Lung (tissue), 16 donors: ENCODE data around the gene MED29. TPM values are rescaled to one million over a fixed set of nuclear protein-coding genes. Genes with fewer than 3 reads are reported as not detected.
A peak's percentile ranks its signal among the peaks of the same experiment; 100 is the strongest.

Source experiments
- ATAC-seq: fragments of 200-7000 bp; cut with Tn5 transposase; one replicate; pipeline ENCODE4 v1.9.1; 2020; ENCODE audit warnings: moderate number of reproducible peaks; ENCODE audit not compliant: insufficient read depth, low FRiP score
- DNase-seq, 3 donors: peaks; one replicate each; pipeline ENCODE4 v3.0.0-alpha.2; 2013 to 2017
- H3K27ac ChIP-seq, 2 donors: one replicate each; pipeline ENCODE4 v1.5.1; 2013; ENCODE audit warnings: mild to moderate bottlenecking in 2 of 2, moderate library complexity in 2 of 2, control low read depth in 1 of 2, inconsistent platforms in 1 of 2, low read depth in 1 of 2, low read length in 1 of 2
- H3K27me3 ChIP-seq, 3 donors: one replicate each; pipeline ENCODE4 v1.5.1; 2013; ENCODE audit warnings: low read length in 2 of 3; ENCODE audit not compliant: control insufficient read depth in 3 of 3, insufficient read depth in 3 of 3
- H3K36me3 ChIP-seq, 4 donors: one replicate each; pipeline ENCODE4 v1.5.1; 2013; ENCODE audit warnings: low read length in 4 of 4, mild to moderate bottlenecking in 1 of 4, moderate library complexity in 1 of 4; ENCODE audit not compliant: control insufficient read depth in 4 of 4, insufficient read depth in 4 of 4
- H3K4me1 ChIP-seq, 5 donors: one replicate each; pipeline ENCODE4 v1.5.1; 2013; ENCODE audit warnings: low read length in 5 of 5, mild to moderate bottlenecking in 2 of 5, moderate library complexity in 1 of 5; ENCODE audit not compliant: control insufficient read depth in 5 of 5, insufficient read depth in 5 of 5
- H3K4me3 ChIP-seq: one replicate; pipeline ENCODE4 v1.5.1; 2013; ENCODE audit warnings: mild to moderate bottlenecking, control low read depth, moderate library complexity
- H3K9ac ChIP-seq, 2 donors: one replicate each; pipeline ENCODE4 v1.5.1; 2013; ENCODE audit warnings: low read length in 2 of 2, control low read depth in 1 of 2; ENCODE audit not compliant: insufficient read depth in 1 of 2
- H3K9me3 ChIP-seq, 4 donors: one replicate each; pipeline ENCODE4 v1.5.1; 2013; ENCODE audit warnings: low read length in 3 of 4, mild to moderate bottlenecking in 1 of 4, moderate library complexity in 1 of 4; ENCODE audit not compliant: control insufficient read depth in 4 of 4, insufficient read depth in 3 of 4
- WGBS, 2 donors: extraction: QIAGEN DNeasy Blood & Tissue Kit; methylation state at CpG; one replicate each; pipeline ENCODE4 v1.1.7; 2013; 5-methylcytosine and 5-hydroxymethylcytosine counted together
- long read RNA-seq, 5 donors: transcript quantifications; one replicate each; lab custom pipeline, GENCODE V29; 2026
- polyA plus RNA-seq, 2 donors: library from polyadenylated mRNA; stranded (reverse); fragments of 200-250 nt; gene quantifications; one replicate each; pipeline ENCODE4 v1.2.1, GENCODE V29; 2013
- total RNA-seq, 2 donors: library from RNA; depleted of rRNA in 1 of 2; stranded (reverse); fragments of >200 nt in 1 of 2; gene quantifications; one replicate each; pipeline ENCODE4 v1.2.1, GENCODE V29; 2014 to 2021
- TF ChIP-seq, protein P1 (sequence below): IDR thresholded peaks from 2 replicates; pipeline ENCODE4 v1.5.1; 2012; ENCODE audit warnings: mild to moderate bottlenecking; ENCODE audit errors: control extremely low read depth, extremely low read depth
- donor health status: control.
- donor health status: control.
- donor health status: Bipolar disorder and iron deficiency.
- donor health status: healthy.
- donor health status: DM: yes; HTN: yes; CAD: no.

The MED29 gene, protein sequence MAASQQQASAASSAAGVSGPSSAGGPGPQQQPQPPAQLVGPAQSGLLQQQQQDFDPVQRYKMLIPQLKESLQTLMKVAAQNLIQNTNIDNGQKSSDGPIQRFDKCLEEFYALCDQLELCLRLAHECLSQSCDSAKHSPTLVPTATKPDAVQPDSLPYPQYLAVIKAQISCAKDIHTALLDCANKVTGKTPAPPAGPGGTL
- 10 to 100 TPM; 16.5 to 36.3 TPM for total RNA-seq
- polyA plus RNA-seq = 10 to 100 TPM; 29.4 to 36.8 TPM
- long read RNA-seq, donor 1, transcript MED29-201 (4 exons, 3,653 nt) = major isoform, 19 of 19 reads
- long read RNA-seq, donor 1, partial matches to known transcripts = 0 of 19 reads
- long read RNA-seq, donor 1, other reads (novel, unspliced or antisense) = 0 of 19 reads
- long read RNA-seq, donor 2, transcript MED29-201 (4 exons, 3,653 nt) = major isoform, 12 of 12 reads
- long read RNA-seq, donor 2, partial matches to known transcripts = 0 of 12 reads
- long read RNA-seq, donor 2, other reads (novel, unspliced or antisense) = 0 of 12 reads
- long read RNA-seq, donor 3, transcript MED29-201 (4 exons, 3,653 nt) = major isoform, 9 of 9 reads
- long read RNA-seq, donor 3, partial matches to known transcripts = 0 of 9 reads
- long read RNA-seq, donor 3, other reads (novel, unspliced or antisense) = 0 of 9 reads
- long read RNA-seq, donor 4, transcript MED29-201 (4 exons, 3,653 nt) = major isoform, 12 of 13 reads
- long read RNA-seq, donor 4, partial matches to known transcripts = 0 of 13 reads
- long read RNA-seq, donor 4, other reads (novel, unspliced or antisense) = 0 of 13 reads
- long read RNA-seq, donor 5, transcript MED29-201 (4 exons, 3,653 nt) = major isoform, 22 of 22 reads
- long read RNA-seq, donor 5, partial matches to known transcripts = 0 of 22 reads
- long read RNA-seq, donor 5, other reads (novel, unspliced or antisense) = 0 of 22 reads

- Histone ChIP-seq H3K27ac (peak within 1 kb of the TSS; percentile 94 to 95), H3K9me3 (no peaks in the 10 kb centered on the region), H3K4me3 (peak within 1 kb of the TSS; percentile 82), H3K9ac (peak within 1 kb of the TSS; percentile 74 to 94), H3K4me1 (peaks cover 3 to 16% (median 9%) of the 10 kb centered on the region in 5 donors), H3K36me3 (peaks cover 2 to 48% (median 37%) of the 10 kb centered on the region in 4 donors), H3K27me3 (no peaks in the 10 kb centered on the region)
- WGBS, 2 donors = 0% methylated on average over 60 of the region's 60 CpGs
- TF ChIP-seq, protein P1, sequence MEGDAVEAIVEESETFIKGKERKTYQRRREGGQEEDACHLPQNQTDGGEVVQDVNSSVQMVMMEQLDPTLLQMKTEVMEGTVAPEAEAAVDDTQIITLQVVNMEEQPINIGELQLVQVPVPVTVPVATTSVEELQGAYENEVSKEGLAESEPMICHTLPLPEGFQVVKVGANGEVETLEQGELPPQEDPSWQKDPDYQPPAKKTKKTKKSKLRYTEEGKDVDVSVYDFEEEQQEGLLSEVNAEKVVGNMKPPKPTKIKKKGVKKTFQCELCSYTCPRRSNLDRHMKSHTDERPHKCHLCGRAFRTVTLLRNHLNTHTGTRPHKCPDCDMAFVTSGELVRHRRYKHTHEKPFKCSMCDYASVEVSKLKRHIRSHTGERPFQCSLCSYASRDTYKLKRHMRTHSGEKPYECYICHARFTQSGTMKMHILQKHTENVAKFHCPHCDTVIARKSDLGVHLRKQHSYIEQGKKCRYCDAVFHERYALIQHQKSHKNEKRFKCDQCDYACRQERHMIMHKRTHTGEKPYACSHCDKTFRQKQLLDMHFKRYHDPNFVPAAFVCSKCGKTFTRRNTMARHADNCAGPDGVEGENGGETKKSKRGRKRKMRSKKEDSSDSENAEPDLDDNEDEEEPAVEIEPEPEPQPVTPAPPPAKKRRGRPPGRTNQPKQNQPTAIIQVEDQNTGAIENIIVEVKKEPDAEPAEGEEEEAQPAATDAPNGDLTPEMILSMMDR = no peak
- ATAC-seq (peak; percentile 96), DNase-seq (peak; percentile 99 to 100 (median 100))
These were observed at the start of gene MED29, which contains the start of gene PAF1 for GRCh38 chr19:39390751-39391437. MED29 (plus strand) TSS chr19:39391378; CDS start chr19:39391423, 45 bp downstream. PAF1 (minus strand) TSS chr19:39391106; CDS start chr19:39390864, 242 bp downstream.

DNA sequence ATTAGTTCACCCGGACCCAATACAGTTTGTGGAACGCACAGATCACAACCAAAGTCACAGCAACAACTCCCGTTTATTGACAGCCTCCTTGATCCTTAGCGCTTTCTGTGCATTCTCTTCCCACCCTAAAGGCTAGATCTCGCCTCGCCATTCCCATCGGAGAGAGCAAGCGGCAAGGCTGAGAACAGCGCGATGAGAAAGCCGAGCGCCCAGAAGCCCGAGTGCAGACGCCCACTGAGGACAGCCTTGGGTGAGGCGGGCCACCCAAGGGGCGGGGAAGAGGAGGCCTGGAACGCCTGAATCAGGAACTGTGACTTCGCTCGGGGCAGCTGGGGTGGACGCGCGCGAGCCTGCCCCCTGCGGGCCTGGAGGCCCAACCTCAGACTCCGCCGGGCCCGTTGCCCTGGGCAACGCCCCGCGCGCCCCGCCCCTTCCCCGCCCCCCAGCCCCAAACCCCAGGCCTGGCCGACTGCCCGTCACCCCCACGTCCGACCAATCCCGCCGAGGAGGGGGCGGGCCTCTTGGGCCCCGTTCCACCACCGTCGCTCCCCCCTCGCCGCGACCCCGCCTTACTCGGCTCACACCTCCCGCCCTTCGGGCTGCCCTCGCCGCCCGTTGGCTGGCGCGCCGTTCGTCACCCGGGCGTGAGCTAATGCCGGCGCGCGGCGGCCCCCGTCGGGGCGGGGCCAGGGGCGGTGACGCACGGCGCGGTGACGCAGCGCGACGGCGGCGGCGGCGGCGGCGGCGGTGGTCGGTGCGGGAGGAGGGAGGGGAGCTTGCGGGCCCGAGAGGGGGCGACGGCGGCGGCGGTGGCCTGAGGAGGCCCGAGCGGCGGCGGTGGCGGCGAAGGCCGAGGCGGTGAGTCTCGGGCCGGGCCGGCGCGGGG, 49.2 kb upstream of the MED29 start, which contains the start of gene SAMD4B:
TSS of gene SAMD4B (plus strand) at position 703 of the 886 bp plus-strand sequence. CDS start 14,473 bp downstream, outside the sequence.
- H3K9ac ChIP-seq = peak within 1 kb of the TSS; percentile 83 to 95
- H3K9me3 ChIP-seq = no peaks in the 10 kb centered on the region
- peaks cover 10 to 32% (median 15%) of the 10 kb centered on the region in 5 donors for H3K4me1 ChIP-seq
- no peaks in the 10 kb centered on the region for H3K27me3 ChIP-seq
- DNase-seq = peak; percentile 98 to 100 (median 100)
- ATAC-seq = peak; percentile 96
- TF ChIP-seq, protein P1 = peak; percentile 66
- H3K4me3 ChIP-seq = peak within 1 kb of the TSS; percentile 81
- WGBS, 2 donors = 0 to 1% methylated on average over 41 to 105 of the region's 105 CpGs
- peaks cover 0 to 6% (median 1%) of the 10 kb centered on the region in 4 donors for H3K36me3 ChIP-seq
- peak within 1 kb of the TSS; percentile 78 to 88 for H3K27ac ChIP-seq
